Middle frontal gyrus (tissue), 1 donor: ENCODE results near the gene WDR18.

Experiments
- DNase-seq: peaks from one replicate; pipeline ENCODE4 v3.0.0-alpha.2; 2015; ENCODE audit warnings: low spot score; ENCODE audit errors: extremely low spot score

The WDR18 gene

DNA sequence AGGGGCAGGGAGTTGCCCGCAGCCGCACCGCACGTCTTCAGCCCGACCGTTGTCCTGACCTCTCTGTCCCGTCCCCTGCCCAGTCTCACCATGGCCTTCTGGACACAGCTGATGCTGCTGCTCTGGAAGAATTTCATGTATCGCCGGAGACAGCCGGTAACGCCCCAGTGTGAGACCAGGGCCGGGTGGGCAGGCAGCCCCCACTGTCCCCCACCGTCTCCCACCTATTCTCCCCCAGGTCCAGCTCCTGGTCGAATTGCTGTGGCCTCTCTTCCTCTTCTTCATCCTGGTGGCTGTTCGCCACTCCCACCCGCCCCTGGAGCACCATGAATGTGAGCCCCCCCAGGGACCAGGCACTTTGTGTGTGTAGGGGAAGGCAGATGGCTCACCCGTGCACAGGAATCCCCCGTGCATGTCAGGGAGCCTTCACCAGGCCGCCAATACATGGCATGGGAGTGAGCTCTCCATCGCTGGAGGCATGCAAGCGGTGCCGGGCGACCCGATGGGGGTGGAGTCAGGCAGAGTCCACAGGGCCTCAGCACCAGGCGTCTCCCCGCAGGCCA lies 57.2 kb downstream of the WDR18 start:
- DNase-seq = no peak

DNA sequence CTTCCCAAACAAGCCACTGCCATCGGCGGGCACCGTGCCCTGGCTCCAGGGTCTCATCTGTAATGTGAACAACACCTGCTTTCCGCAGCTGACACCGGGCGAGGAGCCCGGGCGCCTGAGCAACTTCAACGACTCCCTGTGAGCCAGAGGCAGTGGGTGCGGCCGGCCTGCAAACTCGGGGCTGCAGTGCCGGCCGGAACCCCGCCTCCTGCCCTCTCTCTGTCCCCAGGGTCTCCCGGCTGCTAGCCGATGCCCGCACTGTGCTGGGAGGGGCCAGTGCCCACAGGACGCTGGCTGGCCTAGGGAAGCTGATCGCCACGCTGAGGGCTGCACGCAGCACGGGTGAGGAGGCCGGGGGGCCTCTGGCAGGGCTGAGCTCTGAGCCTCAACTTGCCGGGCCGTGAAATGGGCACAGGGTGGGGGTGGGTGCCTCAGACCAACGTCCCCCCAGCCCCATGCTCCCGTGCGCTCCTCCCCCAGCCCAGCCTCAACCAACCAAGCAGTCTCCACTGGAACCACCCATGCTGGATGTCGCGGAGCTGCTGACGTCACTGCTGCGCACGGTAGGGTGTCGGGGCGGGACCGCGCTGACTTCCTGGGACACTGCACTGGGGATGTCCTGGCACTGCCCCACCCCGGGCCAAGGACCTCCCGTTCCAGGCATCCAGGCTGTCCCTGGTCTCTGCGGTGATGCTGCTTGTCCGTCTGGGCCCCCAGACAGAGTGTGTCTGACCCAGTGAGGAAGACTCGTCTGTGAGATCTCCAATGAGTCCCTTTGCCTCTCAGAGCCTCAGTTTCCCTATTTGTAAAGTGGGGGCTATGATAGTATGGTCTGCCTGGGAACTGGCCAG lies 57.9 kb downstream of the WDR18 start:
- no peak for DNase-seq

DNA sequence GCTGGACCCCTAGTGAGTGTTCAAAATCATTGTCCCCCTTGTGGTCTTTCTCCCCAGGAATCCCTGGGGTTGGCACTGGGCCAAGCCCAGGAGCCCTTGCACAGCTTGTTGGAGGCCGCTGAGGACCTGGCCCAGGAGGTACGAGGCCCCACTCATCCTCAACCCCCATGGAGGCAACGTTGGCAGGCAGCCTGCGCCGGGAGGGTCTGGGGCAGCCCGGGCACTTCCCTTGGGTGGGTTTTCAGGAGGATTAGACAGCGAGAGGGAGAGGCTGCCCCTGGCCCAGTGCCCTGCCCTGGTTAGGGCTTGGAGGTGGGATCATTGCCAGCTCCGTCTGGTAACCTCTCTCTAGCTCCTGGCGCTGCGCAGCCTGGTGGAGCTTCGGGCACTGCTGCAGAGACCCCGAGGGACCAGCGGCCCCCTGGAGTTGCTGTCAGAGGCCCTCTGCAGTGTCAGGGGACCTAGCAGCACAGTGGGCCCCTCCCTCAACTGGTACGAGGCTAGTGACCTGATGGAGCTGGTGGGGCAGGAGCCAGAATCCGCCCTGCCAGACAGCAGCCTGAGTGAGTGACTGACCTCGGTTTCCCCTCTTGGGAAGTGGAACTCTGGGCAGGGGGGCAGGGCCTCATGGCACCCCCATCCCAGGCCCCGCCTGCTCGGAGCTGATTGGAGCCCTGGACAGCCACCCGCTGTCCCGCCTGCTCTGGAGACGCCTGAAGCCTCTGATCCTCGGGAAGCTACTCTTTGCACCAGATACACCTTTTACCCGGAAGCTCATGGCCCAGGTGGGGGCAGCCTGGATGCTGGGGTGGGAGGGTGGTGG lies 58.8 kb downstream of the WDR18 start:
- DNase-seq = no peak
